Fibroblast of pulmonary artery (primary cell): ENCODE data around the gene LPCAT2.

Experiments
- DNase-seq: peaks from one replicate; pipeline ENCODE4 v3.0.0-alpha.2; 2010; ENCODE audit warnings: low read depth
- H3K4me3 ChIP-seq: replicated peaks from 2 replicates; pipeline ENCODE4 v1.5.1; 2011; ENCODE audit warnings: low read depth, mild to moderate bottlenecking, control low read depth, low read length, moderate library complexity
- TF ChIP-seq, protein P1 (sequence below): IDR thresholded peaks from 2 replicates; pipeline ENCODE4 v1.5.1; 2011; ENCODE audit warnings: mild to moderate bottlenecking, control low read depth, low read length, inconsistent platforms; ENCODE audit errors: missing control alignments

The LPCAT2 gene

DNA sequence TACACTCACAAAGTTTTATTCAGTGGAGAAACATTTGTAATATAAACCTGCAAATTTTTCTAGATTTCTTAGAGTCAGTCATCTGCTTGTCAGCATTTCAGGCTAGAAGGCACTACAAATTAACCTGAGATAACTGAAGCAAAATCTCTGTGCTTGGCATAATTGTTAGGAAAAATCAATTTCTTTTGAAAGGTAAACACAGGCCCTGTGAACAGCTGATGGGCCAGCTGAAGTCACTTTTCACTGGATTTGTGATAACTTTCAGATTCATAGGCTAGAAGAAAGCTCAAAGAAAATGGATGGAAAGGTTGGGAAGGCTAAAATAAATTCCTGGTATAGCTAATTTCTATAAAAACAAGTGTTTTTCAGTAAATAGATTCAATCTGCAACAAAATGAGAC is 112.9 kb downstream of the LPCAT2 start:
- no peak overlapping the region for H3K4me3 ChIP-seq
- TF ChIP-seq, protein P1, sequence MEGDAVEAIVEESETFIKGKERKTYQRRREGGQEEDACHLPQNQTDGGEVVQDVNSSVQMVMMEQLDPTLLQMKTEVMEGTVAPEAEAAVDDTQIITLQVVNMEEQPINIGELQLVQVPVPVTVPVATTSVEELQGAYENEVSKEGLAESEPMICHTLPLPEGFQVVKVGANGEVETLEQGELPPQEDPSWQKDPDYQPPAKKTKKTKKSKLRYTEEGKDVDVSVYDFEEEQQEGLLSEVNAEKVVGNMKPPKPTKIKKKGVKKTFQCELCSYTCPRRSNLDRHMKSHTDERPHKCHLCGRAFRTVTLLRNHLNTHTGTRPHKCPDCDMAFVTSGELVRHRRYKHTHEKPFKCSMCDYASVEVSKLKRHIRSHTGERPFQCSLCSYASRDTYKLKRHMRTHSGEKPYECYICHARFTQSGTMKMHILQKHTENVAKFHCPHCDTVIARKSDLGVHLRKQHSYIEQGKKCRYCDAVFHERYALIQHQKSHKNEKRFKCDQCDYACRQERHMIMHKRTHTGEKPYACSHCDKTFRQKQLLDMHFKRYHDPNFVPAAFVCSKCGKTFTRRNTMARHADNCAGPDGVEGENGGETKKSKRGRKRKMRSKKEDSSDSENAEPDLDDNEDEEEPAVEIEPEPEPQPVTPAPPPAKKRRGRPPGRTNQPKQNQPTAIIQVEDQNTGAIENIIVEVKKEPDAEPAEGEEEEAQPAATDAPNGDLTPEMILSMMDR: no peak
- DNase-seq: no peak

DNA sequence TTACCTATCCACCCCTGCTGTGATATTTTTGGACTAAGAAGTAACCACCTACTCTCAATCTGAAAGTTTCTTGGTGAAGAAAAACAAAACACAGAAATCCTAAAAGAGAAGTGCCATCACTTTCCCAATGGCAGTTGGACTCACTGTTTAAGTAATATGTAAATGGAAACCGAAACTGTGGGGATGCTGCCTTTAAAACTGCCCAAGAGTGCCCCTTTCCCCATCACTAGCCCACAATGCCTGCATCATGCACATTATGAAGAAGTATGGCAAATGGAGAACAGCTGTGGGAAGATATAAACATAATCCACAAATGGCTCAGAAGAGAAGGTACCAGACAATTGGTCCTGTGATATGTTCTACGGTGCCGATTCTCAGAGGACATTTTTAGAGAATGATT is 113.4 kb downstream of the LPCAT2 start:
- no peak for DNase-seq
- TF ChIP-seq, protein P1: no peak
- H3K4me3 ChIP-seq: no peak overlapping the region

DNA sequence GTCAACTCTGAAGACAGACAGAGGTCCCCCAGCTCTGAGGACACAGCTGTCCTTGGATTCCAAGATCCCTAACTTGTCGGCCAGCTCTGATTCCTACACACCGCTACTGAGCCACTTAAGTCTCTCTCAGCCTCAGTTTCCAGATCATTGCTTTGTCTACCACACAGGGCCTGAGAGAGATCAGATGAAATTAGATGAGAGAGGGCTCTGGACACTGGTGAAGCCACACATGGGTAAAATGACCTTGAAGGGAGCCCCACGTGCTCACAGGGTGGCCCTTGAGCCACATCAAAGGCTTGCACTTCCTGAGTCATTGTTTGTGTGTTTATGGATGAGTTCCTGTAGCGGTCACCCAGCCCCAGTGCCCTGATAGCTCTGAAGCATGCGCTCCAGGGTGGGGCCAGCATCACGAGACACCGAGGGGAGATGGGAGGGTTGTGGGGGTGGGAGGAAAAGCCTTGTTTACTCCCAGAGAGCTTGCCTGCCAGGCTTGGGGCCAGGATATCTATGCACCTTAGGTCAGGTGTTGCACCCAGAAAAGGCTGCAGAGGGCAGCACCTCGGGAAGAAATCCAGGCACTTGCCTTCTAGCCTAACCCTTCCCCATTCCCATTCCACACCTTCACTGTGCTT is 114.2 kb downstream of the LPCAT2 start:
- TF ChIP-seq, protein P1: peak; percentile 14
- DNase-seq: no peak

DNA sequence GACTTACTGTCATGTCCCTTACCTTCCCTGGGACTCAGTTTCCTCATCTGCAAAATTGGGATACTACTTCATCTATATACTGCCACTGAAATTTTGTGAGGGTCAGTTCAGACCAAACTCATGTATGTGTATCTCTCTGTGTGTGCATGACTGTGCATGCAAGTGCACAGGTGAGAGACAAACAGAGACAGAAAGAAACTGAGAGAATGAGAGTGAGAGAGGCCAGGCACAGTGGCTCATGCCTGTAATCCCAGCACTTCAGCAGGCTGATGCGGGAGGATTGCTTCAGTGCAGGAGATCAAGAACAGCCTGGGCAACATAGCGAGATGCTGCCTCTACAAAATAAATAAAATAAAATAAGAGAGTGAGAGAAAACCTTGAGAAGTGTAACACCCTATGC is 114.8 kb downstream of the LPCAT2 start:
- no peak overlapping the region for H3K4me3 ChIP-seq
- DNase-seq: no peak
- TF ChIP-seq, protein P1: no peak

More for the DNA sequence above, 114.2 kb downstream of the LPCAT2 start:
- H3K4me3 ChIP-seq: no peak overlapping the region

DNA sequence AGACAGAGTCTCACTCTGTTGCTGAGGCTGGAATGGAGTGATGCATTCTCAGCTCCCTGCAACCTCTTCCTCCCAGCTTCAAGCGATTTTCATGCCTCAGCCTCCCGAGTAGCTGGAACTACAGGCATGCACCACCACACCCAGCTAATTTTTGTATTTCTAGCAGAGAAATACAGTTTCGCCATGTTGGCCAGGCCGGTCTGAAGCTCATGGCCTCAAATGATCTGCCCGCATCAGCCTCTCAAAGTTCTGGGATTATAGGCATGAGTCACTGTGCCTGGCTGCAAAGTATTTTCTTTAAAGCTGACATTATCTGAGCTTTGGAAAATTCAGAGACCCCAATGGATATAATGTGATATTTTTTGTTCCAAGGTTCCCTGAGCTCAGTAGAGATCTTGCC is 115.8 kb downstream of the LPCAT2 start:
- TF ChIP-seq, protein P1: no peak

DNA sequence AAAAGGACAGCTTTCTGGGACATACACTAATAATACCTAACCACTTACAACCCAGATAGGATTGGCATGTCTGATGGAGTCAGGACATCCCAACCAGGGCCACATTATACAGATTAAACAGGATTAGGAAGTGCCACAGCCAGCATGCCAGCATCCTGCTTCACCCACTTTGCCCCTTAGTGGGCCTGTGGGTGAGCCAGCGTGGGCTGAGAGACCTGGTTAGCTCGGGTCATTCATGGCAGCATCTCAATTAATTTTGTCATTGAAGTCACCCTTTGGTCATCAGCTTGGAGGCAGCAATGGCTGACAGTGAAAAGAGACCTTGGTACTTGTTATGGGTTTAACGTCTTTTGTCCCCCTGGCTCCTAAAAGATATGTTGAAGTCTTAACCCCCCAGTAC is 117.0 kb downstream of the LPCAT2 start:
- TF ChIP-seq, protein P1: no peak
- DNase-seq: no peak
- H3K4me3 ChIP-seq: no peak overlapping the region

More for the DNA sequence above, 115.8 kb downstream of the LPCAT2 start:
- no peak overlapping the region for H3K4me3 ChIP-seq
- no peak for DNase-seq
